Ramos (cell line): ENCODE measurements around the gene SAMD14.

Experiments used
- in situ Hi-C: fragments of 300-500 bp; cut with MboI; formaldehyde crosslinking; loops from one replicate; pipeline ENCODE4 v1.14.3; 2022; ENCODE audit warnings: low sequenced_read_pairs; ENCODE audit not compliant: unreplicated experiment

The SAMD14 gene

DNA sequence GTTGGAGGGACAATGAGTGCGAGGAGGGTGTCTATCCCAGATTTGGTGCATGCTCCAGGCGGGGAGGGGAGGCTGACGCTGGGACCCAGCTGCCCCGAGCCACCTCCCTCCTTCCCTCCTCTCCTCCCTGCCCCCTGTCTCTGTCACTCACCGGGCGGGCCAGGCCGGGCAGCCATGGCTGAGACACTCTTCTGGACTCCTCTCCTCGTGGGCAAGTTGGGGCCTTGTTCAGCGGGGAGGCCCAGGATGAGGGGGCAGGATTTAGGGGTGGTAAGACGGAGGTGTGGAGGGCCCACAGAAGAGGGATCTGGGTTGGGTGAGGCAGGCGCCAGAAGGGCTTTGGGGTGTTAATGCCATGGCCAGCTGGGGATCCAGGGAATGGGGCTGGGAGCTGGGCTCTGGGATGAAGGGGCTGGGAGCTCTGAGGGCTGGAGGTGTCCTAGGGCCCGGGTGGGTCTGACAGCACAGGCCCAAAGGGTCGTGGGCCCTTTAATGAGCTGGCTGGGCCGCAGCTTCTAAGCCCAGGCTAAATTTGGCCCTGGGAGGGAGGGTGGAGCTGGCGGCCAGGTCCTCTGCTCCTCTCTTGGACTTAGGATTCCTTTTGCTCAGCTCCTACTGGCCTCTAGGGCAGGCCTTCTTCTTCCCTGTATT is 36.0 kb upstream of the SAMD14 start, which contains the start of gene SGCA:
Gene SGCA, plus strand, starts transcription at position 139 of the 651 bp plus-strand sequence. Its CDS starts 36 bp downstream, at position 175.
- in situ Hi-C loops = no loop called here

DNA sequence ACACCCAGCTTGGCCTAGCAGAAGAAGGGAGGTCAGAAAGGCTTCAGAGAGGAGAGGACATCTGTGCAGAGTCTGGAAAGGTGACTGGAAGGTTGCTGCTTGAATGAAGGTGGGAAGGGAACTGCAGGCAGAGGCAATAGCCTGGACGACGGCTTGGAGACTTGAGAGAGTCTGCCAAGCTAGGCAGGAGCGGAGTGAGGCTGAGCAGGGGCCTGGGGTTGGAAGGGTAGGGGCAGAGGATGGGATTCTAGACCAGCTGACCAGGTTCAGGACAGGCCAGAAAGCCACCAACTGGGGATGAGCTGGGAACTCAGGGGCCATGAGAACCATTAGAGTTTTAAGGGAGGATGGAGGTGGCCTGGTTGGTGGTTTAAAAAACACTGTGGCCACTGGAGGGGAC is 35.5 kb upstream of the SAMD14 start:
- in situ Hi-C loops = no loop called here

DNA sequence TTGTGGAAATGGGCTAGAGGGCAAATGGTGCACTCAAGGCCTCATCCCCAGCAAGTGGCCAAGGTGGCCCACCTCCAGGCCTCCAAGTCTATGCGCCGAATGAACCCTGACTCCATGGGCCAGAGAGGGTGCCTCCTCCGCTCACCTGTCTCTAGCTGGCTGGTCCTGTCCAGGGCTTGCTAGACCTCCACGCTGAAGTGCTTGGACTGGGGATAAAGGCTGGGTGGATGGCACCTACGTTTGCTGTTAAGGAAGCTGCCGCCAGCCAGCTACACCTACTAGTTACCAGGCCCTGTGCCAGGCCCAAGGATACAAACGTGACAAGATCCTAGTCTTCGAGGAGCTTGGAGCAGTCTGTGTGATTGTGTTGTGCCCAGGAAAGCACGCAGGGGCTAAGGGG is 35.1 kb upstream of the SAMD14 start:
- in situ Hi-C loops = no loop called here

DNA sequence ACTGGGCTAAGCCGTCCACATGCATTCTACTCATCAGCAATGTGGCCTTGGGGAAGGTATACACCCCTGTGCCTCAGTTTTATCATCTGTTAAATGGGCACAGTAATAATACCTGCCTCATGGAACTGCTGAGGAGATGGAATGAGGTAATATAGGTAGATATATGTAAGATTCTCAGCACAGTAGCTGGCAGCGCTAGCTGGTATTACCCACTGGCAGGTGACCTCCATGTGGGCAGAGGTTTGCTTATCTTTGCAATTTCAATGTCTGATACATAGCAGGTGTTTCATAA is 34.7 kb upstream of the SAMD14 start:
- in situ Hi-C loops = no loop called here

DNA sequence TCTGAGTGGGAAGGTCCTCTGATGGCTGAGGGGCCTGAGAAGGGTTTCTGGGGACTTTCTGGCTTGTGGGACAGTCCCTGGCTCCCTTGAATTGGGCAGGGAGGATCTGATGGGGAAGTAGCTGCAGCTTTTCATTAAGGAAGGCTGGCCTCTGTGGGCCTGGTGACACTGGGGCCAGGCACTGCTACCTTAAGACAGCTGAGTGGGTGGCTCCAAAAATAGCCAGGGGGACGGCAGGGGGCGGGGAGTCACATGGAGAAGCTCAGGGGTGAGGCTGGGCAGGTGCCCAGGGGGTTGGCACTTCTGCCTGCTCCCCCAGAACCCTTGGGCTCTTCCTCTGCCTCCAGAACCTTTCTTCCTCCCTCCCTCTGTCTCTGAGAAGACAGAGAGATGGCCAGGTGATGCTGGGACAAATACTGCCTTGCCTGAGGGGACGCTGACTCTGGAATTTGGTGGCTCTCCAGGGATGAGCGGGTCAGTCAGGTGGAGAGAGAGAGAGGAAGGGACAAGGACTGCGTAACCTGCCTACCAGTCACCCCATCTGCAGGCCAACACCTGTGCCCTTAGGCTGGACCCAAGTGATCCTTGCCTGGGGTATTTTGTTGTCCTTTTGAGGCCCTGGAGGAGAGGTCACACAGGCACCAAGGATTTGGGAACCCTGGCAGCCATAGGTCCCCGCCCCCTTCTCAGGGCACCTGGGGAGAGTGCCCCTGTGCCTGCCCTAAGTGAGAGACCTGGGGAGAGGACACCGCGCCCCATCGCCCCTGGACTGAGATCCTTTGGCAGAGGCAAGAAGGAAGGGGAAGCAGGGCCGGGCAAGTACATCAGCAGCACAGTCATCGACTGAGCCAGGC is 34.1 kb upstream of the SAMD14 start:
- in situ Hi-C loops = no loop called here

DNA sequence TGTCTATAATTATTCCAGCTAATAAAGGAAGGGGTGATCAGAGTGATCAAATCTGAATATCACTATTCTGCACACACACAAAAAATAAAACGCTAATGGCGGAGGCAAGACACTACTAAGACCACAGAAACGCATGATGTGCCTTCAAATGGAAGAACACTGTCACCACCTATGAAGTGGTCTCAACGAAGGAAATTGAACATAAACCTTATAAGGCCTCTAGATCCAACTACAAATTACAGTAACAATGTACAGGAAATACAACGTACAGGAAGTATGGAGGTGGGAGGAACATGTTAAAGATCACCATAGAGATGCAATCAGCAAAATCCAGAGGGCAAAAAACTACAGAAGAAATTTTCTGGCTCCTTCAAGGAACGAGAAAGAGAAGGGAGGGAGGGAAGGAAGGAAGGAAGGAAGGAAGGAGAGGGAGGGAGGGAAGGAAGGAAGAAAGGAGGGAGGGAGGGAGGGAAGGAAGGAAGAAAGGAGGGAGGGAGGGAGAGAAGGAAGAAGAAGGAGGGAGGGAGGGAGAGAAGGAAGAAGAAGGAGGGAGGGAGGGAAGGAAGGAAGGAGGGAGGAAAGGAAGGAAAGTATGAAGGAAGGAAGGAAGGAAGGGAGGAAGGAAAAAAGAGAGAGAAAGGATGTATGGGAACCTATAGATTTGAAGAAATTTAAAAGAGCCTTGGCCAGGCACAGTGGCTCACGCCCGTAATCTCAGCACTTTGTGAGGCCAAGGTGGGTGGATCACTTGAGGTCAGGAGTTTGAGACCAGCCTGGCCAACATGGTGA is 32.7 kb upstream of the SAMD14 start:
- in situ Hi-C loops = no loop called here

DNA sequence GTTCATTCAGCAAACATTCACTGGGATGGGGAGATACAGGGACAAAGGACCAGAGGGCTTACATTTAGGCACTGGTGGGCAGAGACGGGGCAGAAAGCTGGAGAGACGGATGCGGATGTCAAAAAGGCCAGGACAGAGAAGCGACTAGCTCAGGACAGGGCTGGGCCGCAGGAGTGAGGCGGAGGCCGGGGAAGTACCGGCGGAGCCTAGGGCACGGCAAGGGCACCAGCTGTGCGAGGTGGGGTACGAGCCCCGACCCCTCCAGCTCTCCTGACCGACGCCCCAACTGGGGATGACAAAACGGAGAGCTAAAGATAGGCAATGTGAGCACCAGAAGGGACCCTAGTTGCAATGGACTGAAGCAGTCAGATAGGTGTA is 31.9 kb upstream of the SAMD14 start:
- in situ Hi-C loops = no loop called here

DNA sequence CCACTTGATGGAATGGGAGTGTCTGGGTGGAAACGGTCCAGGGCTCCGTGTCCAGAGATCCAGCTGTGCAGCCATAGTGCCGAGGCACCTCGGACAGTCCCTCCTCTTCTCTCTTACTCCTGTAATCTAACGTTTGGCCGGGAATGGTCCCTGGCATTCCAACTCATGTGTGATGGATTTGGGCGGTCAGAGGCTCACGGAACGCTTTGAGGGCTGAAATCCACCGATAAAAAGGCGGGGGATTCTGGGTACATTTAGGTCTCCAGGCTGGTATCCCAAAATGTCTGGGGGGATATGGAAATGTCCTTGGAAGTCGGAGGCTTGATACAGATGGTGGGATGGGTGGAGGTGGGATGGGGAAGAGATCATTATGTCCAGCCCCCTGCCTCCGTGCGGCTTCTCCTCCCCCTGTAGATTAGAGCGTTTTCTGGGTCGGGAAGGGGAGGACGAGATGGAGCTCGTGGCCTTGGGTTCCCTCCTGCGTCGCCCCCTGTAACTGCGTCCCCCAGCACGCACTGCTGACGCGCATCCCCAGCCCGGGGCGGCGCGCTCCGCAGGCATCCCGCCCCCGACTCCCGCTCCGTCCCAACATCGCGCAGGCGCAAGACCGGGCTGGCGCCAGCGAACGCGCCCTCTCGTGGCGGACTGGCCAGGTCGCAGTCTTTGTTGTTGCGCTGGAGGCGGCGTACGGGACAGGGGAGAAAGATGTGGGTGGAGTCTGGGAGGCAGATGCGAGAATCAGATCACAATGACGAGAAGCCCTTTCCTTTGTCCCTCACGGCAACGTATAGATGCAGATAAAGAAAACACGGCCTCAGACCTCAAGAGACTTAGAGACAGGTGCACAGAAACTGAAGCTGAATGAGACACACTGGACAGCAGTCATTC is 31.3 kb upstream of the SAMD14 start:
- in situ Hi-C loops = no loop called here

DNA sequence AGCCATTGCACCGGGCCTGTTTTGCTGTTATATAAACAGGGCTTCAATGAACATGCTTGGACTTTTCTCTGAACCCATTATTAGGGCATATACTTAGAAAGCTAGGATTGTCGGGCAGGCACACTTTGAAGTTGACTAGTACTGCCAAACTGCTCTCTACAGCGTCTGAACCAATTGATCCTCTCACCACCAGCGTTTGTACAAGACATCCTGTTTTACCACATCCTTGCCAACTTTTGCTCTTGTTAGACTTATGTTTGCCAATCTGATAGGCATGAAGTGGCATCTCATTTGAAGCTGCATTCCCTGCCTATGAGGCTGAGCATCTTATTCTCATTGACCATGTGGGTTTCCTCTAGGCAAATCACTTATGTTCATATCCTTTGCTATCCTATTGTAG is 27.9 kb upstream of the SAMD14 start:
- in situ Hi-C loops = no loop called here

DNA sequence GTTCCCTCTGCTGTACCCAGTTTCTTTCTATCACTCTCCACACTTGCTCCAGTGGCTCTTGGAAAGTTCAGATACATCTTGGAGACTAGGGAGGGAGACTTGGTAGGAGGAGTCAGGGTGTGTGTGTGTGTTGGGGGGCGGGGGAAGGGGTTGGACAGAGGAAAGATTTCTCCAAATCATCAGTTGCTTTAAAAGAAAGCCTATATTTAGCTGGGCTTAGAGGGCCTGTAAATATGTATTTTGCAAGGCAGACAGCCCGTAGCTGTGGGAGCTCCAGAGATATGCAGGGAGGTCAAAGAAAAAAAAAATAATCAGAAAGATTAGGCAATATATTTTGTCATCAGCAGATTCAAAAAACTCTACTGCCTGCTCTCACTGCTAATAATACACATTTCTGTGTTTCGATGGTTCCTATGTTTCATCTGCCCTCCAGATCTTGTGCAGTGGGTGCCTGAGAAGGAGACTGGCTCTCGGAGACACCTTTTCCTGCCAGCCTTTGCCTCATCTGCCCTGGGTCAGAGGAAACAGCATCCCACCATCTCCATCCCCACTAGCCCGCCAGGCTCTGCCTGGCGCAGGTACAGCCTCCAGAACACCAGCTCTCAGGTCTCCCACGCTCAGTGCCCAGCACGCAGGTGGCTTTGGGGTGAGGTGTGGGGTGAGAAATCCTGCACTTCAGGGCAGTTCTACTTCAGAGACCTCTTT is 25.3 kb upstream of the SAMD14 start:
- in situ Hi-C loops = no loop called here

DNA sequence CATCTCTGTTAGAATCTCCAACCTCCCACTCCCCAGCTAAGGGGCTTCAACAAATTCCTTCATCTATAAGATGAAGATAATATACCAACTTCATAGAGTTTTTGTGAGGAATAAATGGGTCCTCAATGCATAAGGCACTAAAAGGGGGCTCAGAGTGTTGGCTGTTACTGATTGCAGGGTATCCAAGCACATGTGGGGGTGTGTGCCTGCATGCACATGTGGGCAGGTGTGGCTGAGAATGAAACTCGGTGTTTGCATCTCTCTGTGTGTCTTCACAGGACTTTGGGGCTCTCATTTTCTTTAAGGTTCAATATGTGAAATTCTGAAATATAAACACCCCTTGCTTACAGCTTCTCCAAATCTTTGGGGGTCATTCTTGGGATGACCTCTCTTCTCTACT is 24.6 kb upstream of the SAMD14 start:
- in situ Hi-C loops = no loop called here

DNA sequence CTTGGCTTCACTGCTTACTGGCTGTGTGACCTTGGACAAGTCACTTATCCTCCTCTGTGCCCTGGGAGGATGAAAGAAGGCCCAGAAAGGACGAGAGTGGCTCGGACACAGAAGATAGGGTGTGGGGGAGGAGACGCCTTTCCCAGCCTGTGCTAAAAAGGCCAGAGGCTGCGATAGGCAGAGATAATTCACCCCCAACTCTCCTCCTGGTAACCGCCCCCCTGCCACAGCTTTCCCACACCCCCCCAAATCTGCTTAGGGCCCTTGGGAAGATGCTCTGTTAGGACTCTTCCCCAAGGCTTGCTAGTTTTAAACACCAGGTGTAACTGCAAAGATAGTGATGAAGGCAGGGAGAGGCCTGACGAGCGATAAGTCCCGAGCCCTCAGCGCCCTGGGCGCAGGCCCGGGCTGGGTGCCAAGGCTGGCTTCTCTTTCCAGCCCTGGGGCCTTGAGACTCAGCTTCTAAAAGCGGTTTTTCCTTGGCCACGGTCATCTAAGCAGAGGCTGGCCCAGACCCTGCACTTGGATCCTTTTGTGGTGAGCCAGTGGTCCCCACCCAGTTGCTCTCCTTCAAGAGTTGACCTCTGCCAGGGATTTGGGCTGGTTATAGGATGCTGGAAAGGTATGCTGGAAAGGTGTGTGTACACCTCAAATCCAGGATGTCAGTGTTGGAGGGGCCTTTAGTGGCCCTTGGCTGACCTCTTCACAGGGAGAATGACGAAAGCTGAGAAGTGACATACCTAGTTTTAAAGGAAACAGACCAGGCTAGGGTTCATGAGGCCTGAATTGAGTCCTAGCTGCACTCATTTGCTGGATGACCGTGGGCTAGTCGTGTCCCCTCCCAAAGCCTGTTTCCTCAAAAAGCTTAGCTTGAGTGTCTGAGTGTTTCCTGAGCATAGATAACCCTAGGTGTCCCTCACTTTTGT is 24.0 kb upstream of the SAMD14 start:
- in situ Hi-C loops = no loop called here

DNA sequence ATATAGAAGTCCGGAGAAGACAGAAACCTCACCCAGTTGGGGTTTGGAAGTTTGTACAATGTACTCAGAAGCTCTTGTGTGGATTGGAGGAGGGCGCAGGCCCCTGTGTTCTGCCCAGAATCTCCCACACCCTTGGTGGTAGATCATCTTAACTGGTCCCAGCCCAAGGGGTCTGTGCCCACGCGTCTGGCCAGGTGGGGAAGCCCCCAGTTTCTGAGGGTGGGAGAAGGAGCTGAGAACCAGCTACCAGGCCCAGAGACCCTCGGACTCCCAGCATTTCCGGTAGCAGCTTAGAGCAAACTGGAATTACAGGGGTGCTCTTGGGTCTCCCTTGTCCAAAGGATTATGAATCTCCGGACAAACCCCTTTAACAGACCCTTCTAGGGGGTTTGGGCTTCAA is 22.8 kb upstream of the SAMD14 start:
- in situ Hi-C loops = no loop called here

DNA sequence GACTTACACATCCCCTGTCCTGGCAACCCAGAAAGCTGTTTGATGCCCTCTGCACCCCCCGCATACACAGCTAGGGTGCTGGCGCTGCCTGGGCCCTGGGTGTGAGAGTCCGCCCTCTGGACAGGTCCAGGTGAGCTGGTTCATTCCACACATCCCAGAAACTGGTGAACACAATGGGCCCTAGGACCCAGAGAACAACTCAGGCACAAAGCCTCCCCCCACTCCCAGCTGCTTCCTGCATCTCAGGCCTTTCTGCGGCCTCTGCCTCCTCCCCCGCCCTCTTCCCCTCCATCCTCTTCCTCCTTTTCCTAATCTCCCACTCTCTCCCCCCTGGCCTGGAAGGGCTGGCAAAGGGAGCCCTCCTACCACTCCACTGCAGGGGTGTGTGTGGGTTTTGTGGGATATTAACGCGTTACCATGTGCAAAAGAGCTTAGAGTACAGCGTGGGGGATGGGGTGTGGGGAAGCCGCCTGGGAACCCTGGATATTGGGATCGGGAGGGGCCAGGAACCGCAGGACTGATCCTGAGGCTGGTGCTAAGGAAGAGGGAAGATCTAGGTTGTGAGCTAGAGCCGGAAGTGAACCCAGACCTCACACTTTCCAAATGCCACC is 22.1 kb upstream of the SAMD14 start:
- in situ Hi-C loops = no loop called here

DNA sequence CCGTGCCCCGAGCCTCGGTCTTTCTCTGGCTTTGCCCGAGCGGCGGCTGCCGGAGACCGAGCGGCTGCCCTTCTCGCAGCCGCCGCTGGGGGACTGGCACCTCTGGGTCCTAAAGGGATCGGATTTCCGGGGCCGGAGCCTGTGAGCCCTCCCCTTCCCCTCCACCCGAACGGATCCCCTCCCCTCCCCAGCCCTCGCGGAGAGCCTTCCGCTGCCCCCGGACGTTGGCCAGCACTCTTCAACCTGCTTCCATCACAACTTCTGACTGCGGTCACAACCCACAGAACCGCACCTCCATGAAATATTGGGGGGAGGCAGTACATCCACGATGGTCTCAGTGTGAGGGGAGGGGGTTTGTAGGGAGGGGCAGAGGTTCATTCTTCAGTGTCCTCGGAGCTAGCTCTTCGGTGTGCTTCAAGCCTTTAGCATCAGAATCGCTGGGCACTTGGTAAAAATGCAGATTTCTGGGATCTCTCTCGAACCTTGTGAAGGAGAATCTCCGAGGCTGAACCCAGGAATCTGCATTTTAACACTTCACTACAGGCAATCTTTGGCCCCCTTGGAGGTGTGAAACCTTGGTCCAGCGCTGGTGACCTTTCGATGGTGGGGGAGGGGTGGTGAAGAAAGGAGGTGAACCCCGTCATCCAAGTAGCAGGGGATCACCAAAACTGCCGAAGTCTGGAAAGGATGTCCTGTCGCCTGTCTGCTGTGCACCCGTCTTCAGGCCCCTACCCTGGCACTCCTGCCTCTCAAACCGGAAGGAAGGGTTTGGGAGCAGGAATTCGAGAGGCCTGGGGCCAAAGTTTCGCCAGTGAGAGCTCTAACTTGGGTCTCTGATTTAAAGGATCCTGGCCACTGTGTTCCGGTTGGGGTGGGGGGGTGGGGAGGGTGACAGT is 21.3 kb upstream of the SAMD14 start:
- in situ Hi-C loops = no loop called here

DNA sequence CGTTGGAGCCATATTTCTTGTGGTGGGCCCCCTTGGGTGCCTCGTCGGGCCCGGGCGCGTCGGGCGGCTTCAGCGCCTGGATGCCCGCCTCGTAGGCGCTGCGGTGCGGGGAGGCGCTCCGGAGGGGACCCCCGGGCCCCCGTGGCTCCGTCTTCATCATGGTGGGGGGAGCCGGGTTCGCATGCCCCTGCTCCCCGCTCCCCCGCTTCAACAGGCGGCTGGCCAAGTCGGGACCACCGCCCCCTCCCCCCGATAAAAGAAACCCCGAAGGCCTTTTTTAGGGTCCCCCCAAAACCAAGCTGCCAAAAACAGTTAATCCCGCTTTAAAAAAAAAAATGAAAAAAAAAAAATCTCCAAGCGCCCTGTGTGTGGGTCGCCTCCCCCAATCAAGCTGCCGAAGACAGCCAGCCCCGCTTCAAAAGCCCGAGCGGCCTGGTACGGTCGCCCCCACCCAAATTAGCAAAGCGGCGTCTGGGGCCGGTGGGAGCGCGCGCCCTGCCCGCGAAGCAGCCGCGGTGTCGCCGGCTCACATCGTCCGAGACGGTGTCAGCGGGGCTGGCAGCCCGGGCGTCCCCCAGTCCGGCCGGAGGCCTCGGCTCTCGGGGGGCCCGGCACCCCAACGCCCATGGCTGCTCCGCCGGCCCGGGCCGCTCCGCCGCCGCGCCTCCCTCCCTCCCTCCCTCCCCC is 20.5 kb upstream of the SAMD14 start, which contains the start of gene PPP1R9B:
Gene PPP1R9B, minus strand, starts transcription at position 324 of the 687 bp plus-strand sequence. Its CDS starts 164 bp downstream, at position 160.
- in situ Hi-C loops = no loop called here
